Left ventricle myocardium inferior (tissue), 1 donor: ENCODE measurements around the gene CCNT1. TPM values are rescaled to one million over a fixed set of nuclear protein-coding genes. Genes with fewer than 3 reads are reported as not detected.

Experiments used
- DNase-seq: peaks from one replicate; pipeline ENCODE4 v3.0.0-alpha.2; 2020
- H3K27ac ChIP-seq: fragments of 200-600 bp; replicated peaks from 2 replicates; pipeline ENCODE4 v1.8.0; 2021
- H3K27me3 ChIP-seq: fragments of 200-600 bp; 2 replicates; pipeline ENCODE4 v1.8.0; 2021; ENCODE audit warnings: low read depth
- H3K36me3 ChIP-seq: fragments of 200-600 bp; 2 replicates; pipeline ENCODE4 v1.8.0; 2021
- H3K4me1 ChIP-seq: fragments of 200-600 bp; 2 replicates; pipeline ENCODE4 v1.8.0; 2021
- H3K4me3 ChIP-seq: fragments of 200-600 bp; 2 replicates; pipeline ENCODE4 v1.8.0; 2021; ENCODE audit warnings: mild to moderate bottlenecking, moderate library complexity
- H3K9me3 ChIP-seq: fragments of 200-600 bp; replicated peaks from 2 replicates; pipeline ENCODE4 v1.8.0; 2021
- CTCF ChIP-seq: fragments of 200-600 bp; IDR thresholded peaks from 2 replicates; pipeline ENCODE4 v1.8.0; 2021; ENCODE audit warnings: antibody characterized with exemption, mild to moderate bottlenecking, borderline replicate concordance
- intact Hi-C: fragments of 100-400 bp; cut with micrococcal nuclease; formaldehyde crosslinking; loops from one replicate; pipeline ENCODE4 v1.11.0; 2022
- long read RNA-seq: library from polyadenylated mRNA; unstranded; transcript quantifications from one replicate; pipeline ENCODE4 v2.0.0, GENCODE V29; 2021
- total RNA-seq: library from RNA; stranded (reverse); fragmentation: NEBNext Ultra II Directional; extraction: Animal tissue kit (Norgen Biotek cat#: 25700); gene quantifications from one replicate; pipeline ENCODE4 v1.2.1, GENCODE V29; 2021
- donor health status: DM: no; HTN: yes; CAD: no; lungs with severe emphysema.

The CCNT1 gene
- total RNA-seq, result 18.4 TPM
- long read RNA-seq, result 0 reads

GRCh38 chr12:48716493-48717251 is at the start of gene CCNT1:
Gene CCNT1 (minus strand): TSS chr12:48716707. CDS start chr12:48716675, 32 bp downstream.
- TF ChIP-seq CTCF, result peak; percentile 35
- peaks cover 15% of the 10 kb centered on the region for H3K9me3 ChIP-seq
- H3K27me3 ChIP-seq, result no peaks in the 10 kb centered on the region
- intact Hi-C loops, result no loop called here
- H3K27ac ChIP-seq, result peak within 1 kb of the TSS; percentile 91
- peaks cover 42% of the 10 kb centered on the region for H3K4me1 ChIP-seq
- H3K36me3 ChIP-seq, result peaks cover 27% of the 10 kb centered on the region
- peak; percentile 99 for DNase-seq
- H3K4me3 ChIP-seq, result peak within 1 kb of the TSS; percentile 80

- no peak for TF ChIP-seq CTCF
- intact Hi-C loops, result no loop called here
- Histone ChIP-seq H3K27ac (peak overlapping the region; percentile 75), H3K4me1 (peaks cover 39% of the 10 kb centered on the region), H3K36me3 (peaks cover 55% of the 10 kb centered on the region), H3K27me3 (no peaks in the 10 kb centered on the region), H3K9me3 (no peaks in the 10 kb centered on the region), H3K4me3 (no peak overlapping the region)
- no peak for DNase-seq
Measured at GRCh38 chr12:48765753-48766162, 49.3 kb upstream of the CCNT1 start.

GRCh38 chr12:48764521-48764920 is 48.0 kb upstream of the CCNT1 start:
- Histone ChIP-seq H3K4me1 (peaks cover 39% of the 10 kb centered on the region), H3K4me3 (no peak overlapping the region), H3K27ac (no peak overlapping the region), H3K36me3 (peaks cover 42% of the 10 kb centered on the region), H3K9me3 (no peaks in the 10 kb centered on the region), H3K27me3 (no peaks in the 10 kb centered on the region)
- no peak for TF ChIP-seq CTCF
- no peak for DNase-seq
- intact Hi-C loops, result no loop called here

- Histone ChIP-seq H3K36me3 (no peaks in the 10 kb centered on the region), H3K9me3 (no peaks in the 10 kb centered on the region), H3K4me1 (no peaks in the 10 kb centered on the region), H3K4me3 (no peak overlapping the region), H3K27me3 (no peaks in the 10 kb centered on the region), H3K27ac (no peak overlapping the region)
- DNase-seq, result no peak
- TF ChIP-seq CTCF, result no peak
- intact Hi-C loops, result no loop called here
Measured at GRCh38 chr12:48758737-48759136, 42.2 kb upstream of the CCNT1 start.

- intact Hi-C loops, result no loop called here
- H3K9me3 ChIP-seq, result no peaks in the 10 kb centered on the region
- no peak for TF ChIP-seq CTCF
- H3K27me3 ChIP-seq, result no peaks in the 10 kb centered on the region
- no peak for DNase-seq
- no peak overlapping the region for H3K4me3 ChIP-seq
- no peak overlapping the region for H3K27ac ChIP-seq
- no peaks in the 10 kb centered on the region for H3K36me3 ChIP-seq
- no peaks in the 10 kb centered on the region for H3K4me1 ChIP-seq
Measured at GRCh38 chr12:48758186-48758585, 41.7 kb upstream of the CCNT1 start.
